GM10266 (cell line): Measurements from ENCODE around the gene YBX1.

Experiments
- DNase-seq: peaks from one replicate; pipeline ENCODE4 v3.0.0; 2012; ENCODE audit errors: extremely low spot score
- CTCF ChIP-seq: IDR thresholded peaks from 2 replicates; pipeline ENCODE4 v1.5.1; 2012; ENCODE audit warnings: mild to moderate bottlenecking, low read depth; ENCODE audit not compliant: control insufficient read depth, insufficient read depth; ENCODE audit errors: missing control alignments

Gene YBX1

GRCh38 chr1:42689912-42690311, 7.7 kb downstream of the YBX1 start:
- no peak for DNase-seq
- TF ChIP-seq CTCF: no peak

GRCh38 chr1:42690477-42691156, 8.4 kb downstream of the YBX1 start:
- DNase-seq: no peak
- peak; percentile 24 for TF ChIP-seq CTCF

- DNase-seq: no peak
Observed at GRCh38 chr1:42691157-42691498, 8.9 kb downstream of the YBX1 start.

GRCh38 chr1:42692461-42692860, 10.2 kb downstream of the YBX1 start:
- TF ChIP-seq CTCF: no peak
- no peak for DNase-seq

More at GRCh38 chr1:42691157-42691498, 8.9 kb downstream of the YBX1 start:
- TF ChIP-seq CTCF: no peak

GRCh38 chr1:42692911-42693310, 10.7 kb downstream of the YBX1 start:
- no peak for DNase-seq
- no peak for TF ChIP-seq CTCF

- DNase-seq: no peak
- no peak for TF ChIP-seq CTCF
Observed at GRCh38 chr1:42698081-42698813, 16.0 kb downstream of the YBX1 start.

- DNase-seq: no peak
- TF ChIP-seq CTCF: no peak
Observed at GRCh38 chr1:42700006-42700405, 17.8 kb downstream of the YBX1 start.
